IgD-negative memory B cell (primary cell): ENCODE data around the gene CAVIN1. TPM values are rescaled to one million over a fixed set of nuclear protein-coding genes. Genes with fewer than 3 reads are reported as not detected.
"Not testable (repeated sequence)": the region's sequence is repeated elsewhere in the genome, so short reads cannot be mapped to it uniquely, and the experiment has no call there.

Source experiments
- H3K27ac Mint-ChIP-seq, 3 donors: one replicate each; pipeline ENCODE4 v1.8.0; 2020 to 2022; ENCODE audit warnings: mild to moderate bottlenecking in 3 of 3, mixed read lengths in 3 of 3, moderate library complexity in 1 of 3
- H3K27me3 Mint-ChIP-seq: one replicate; pipeline ENCODE4 v1.8.0; 2021; ENCODE audit warnings: mixed read lengths
- H3K36me3 Mint-ChIP-seq: one replicate; pipeline ENCODE4 v1.8.0; 2020; ENCODE audit warnings: mild to moderate bottlenecking, mixed read lengths
- H3K4me1 Mint-ChIP-seq, 3 donors: one replicate each; pipeline ENCODE4 v1.8.0; 2020 to 2022; ENCODE audit warnings: mixed read lengths in 3 of 3, mild to moderate bottlenecking in 1 of 3
- H3K4me3 Mint-ChIP-seq, 4 donors: one replicate each; pipeline ENCODE4 v1.8.0; 2020 to 2022; ENCODE audit warnings: mild to moderate bottlenecking in 4 of 4, mixed read lengths in 4 of 4, moderate library complexity in 3 of 4
- H3K9me3 Mint-ChIP-seq, 3 donors: one replicate each; pipeline ENCODE4 v1.8.0; 2020 to 2021; ENCODE audit warnings: mixed read lengths in 3 of 3, mild to moderate bottlenecking in 1 of 3
- polyA plus RNA-seq: library from polyadenylated mRNA; unstranded; fragments of 300-500 nt; fragmentation: Illumina TruSeq; gene quantifications from one replicate; pipeline ENCODE4 v1.2.3, GENCODE V29; 2021

Gene CAVIN1
- polyA plus RNA-seq, 1 donor from 2014 or later: not detected

- Mint-ChIP-seq H3K4me1 (peaks cover 10 to 12% (median 10%) of the 10 kb centered on the region in 3 donors), H3K9me3 (no peaks in the 10 kb centered on the region), H3K36me3 (peaks cover 2% of the 10 kb centered on the region), H3K27me3 (peaks cover 2% of the 10 kb centered on the region), H3K27ac (peak overlapping the region in 1 of 3 donors; percentile 76), H3K4me3 (no peak overlapping the region)
Observed at GRCh38 chr17:42403150-42403549, 19.9 kb downstream of the CAVIN1 start.

GRCh38 chr17:42402117-42402516, 20.9 kb downstream of the CAVIN1 start:
- peak overlapping the region in 1 of 3 donors; percentile 54 for H3K27ac Mint-ChIP-seq
- H3K36me3 Mint-ChIP-seq: no peaks in the 10 kb centered on the region
- H3K9me3 Mint-ChIP-seq: no peaks in the 10 kb centered on the region
- peaks cover 4 to 8% (median 4%) of the 10 kb centered on the region in 3 donors for H3K4me1 Mint-ChIP-seq
- H3K27me3 Mint-ChIP-seq: peaks cover 2% of the 10 kb centered on the region
- no peak overlapping the region for H3K4me3 Mint-ChIP-seq

GRCh38 chr17:42400844-42401375, 22.1 kb downstream of the CAVIN1 start:
- H3K36me3 Mint-ChIP-seq, H3K4me1 Mint-ChIP-seq, H3K27me3 Mint-ChIP-seq, H3K9me3 Mint-ChIP-seq, H3K4me3 Mint-ChIP-seq: not testable (repeated sequence)
- H3K27ac Mint-ChIP-seq: peak overlapping the region in 1 of 3 donors; percentile 13

- Mint-ChIP-seq H3K27me3 (no peaks in the 10 kb centered on the region), H3K9me3 (no peaks in the 10 kb centered on the region), H3K4me3 (no peak overlapping the region), H3K36me3 (no peaks in the 10 kb centered on the region), H3K4me1 (peaks cover 0 to 3% (median 1%) of the 10 kb centered on the region in 3 donors), H3K27ac (peak overlapping the region in 1 of 3 donors; percentile 31)
Observed at GRCh38 chr17:42399948-42400843, 22.9 kb downstream of the CAVIN1 start.

GRCh38 chr17:42399121-42399520, 23.9 kb downstream of the CAVIN1 start:
- Mint-ChIP-seq H3K4me1 (peaks cover 0 to 4% (median 1%) of the 10 kb centered on the region in 3 donors), H3K27me3 (no peaks in the 10 kb centered on the region), H3K36me3 (no peaks in the 10 kb centered on the region), H3K4me3 (no peak overlapping the region), H3K27ac (no peak overlapping the region), H3K9me3 (no peaks in the 10 kb centered on the region)

GRCh38 chr17:42395601-42396000, 27.5 kb downstream of the CAVIN1 start:
- not testable (repeated sequence) for H3K36me3 Mint-ChIP-seq, H3K27ac Mint-ChIP-seq, H3K9me3 Mint-ChIP-seq, H3K4me3 Mint-ChIP-seq, H3K27me3 Mint-ChIP-seq
- peaks cover 6 to 13% (median 13%) of the 10 kb centered on the region in 3 donors for H3K4me1 Mint-ChIP-seq

GRCh38 chr17:42394838-42395237, 28.2 kb downstream of the CAVIN1 start:
- Mint-ChIP-seq H3K36me3 (no peaks in the 10 kb centered on the region), H3K27me3 (no peaks in the 10 kb centered on the region), H3K4me3 (peak overlapping the region in 1 of 4 donors; percentile 72), H3K27ac (peak overlapping the region in 1 of 3 donors; percentile 69), H3K9me3 (no peaks in the 10 kb centered on the region), H3K4me1 (peaks cover 10 to 13% (median 13%) of the 10 kb centered on the region in 3 donors)

GRCh38 chr17:42392692-42393415, 30.2 kb downstream of the CAVIN1 start:
- H3K27me3 Mint-ChIP-seq: no peaks in the 10 kb centered on the region
- H3K9me3 Mint-ChIP-seq: no peaks in the 10 kb centered on the region
- peak overlapping the region in 3 of 4 donors; percentile 31 to 57 (median 42) for H3K4me3 Mint-ChIP-seq
- H3K4me1 Mint-ChIP-seq: peaks cover 14 to 25% (median 20%) of the 10 kb centered on the region in 3 donors
- no peaks in the 10 kb centered on the region for H3K36me3 Mint-ChIP-seq
- peak overlapping the region; percentile 21 to 54 (median 48) for H3K27ac Mint-ChIP-seq

- H3K27ac Mint-ChIP-seq, H3K9me3 Mint-ChIP-seq, H3K27me3 Mint-ChIP-seq, H3K36me3 Mint-ChIP-seq, H3K4me3 Mint-ChIP-seq: not testable (repeated sequence)
- peaks cover 18 to 33% (median 30%) of the 10 kb centered on the region in 3 donors for H3K4me1 Mint-ChIP-seq
Observed at GRCh38 chr17:42391439-42391838, 31.6 kb downstream of the CAVIN1 start.

GRCh38 chr17:42389899-42390298, 33.2 kb downstream of the CAVIN1 start:
- Mint-ChIP-seq H3K27ac (peak overlapping the region in 2 of 3 donors; percentile 98 to 100), H3K4me3 (peak overlapping the region; percentile 70 to 94 (median 82)), H3K4me1 (peaks cover 25 to 38% (median 37%) of the 10 kb centered on the region in 3 donors), H3K36me3 (no peaks in the 10 kb centered on the region), H3K9me3 (no peaks in the 10 kb centered on the region), H3K27me3 (no peaks in the 10 kb centered on the region)

- H3K9me3 Mint-ChIP-seq: no peaks in the 10 kb centered on the region
- H3K4me1 Mint-ChIP-seq: peaks cover 27 to 42% (median 39%) of the 10 kb centered on the region in 3 donors
- no peaks in the 10 kb centered on the region for H3K27me3 Mint-ChIP-seq
- peak overlapping the region; percentile 98 to 100 (median 100) for H3K27ac Mint-ChIP-seq
- no peaks in the 10 kb centered on the region for H3K36me3 Mint-ChIP-seq
- H3K4me3 Mint-ChIP-seq: peak overlapping the region; percentile 90 to 98 (median 95)
Observed at GRCh38 chr17:42389135-42389417, 34.0 kb downstream of the CAVIN1 start.

- no peaks in the 10 kb centered on the region for H3K27me3 Mint-ChIP-seq
- H3K4me3 Mint-ChIP-seq: peak within 1 kb of the TSS; percentile 90 to 98 (median 95)
- H3K36me3 Mint-ChIP-seq: no peaks in the 10 kb centered on the region
- peaks cover 29 to 42% (median 39%) of the 10 kb centered on the region in 3 donors for H3K4me1 Mint-ChIP-seq
- H3K9me3 Mint-ChIP-seq: no peaks in the 10 kb centered on the region
- peak within 1 kb of the TSS; percentile 98 to 100 (median 100) for H3K27ac Mint-ChIP-seq
Observed at GRCh38 chr17:42388381-42389134, 34.5 kb downstream of the CAVIN1 start, which contains the start of gene STAT3. STAT3 (minus strand) TSS chr17:42388442; CDS start chr17:42348516, 39,926 bp downstream.

- Mint-ChIP-seq H3K27ac (peak overlapping the region; percentile 98 to 100 (median 100)), H3K27me3 (no peaks in the 10 kb centered on the region), H3K9me3 (no peaks in the 10 kb centered on the region), H3K4me3 (peak overlapping the region; percentile 90 to 98 (median 95)), H3K36me3 (no peaks in the 10 kb centered on the region), H3K4me1 (peaks cover 29 to 38% (median 37%) of the 10 kb centered on the region in 3 donors)
Observed at GRCh38 chr17:42387661-42388380, 35.2 kb downstream of the CAVIN1 start.
